GM18520 (cell line): ENCODE results near the gene MICALL2.

ENCODE experiments used
- ATAC-seq: cut with Tn5 transposase; IDR thresholded peaks from one replicate; pipeline ENCODE4 v1.9.1; 2021; ENCODE audit not compliant: unreplicated experiment

Gene MICALL2

GRCh38 chr7:1470901-1471300, 11.6 kb upstream of the MICALL2 start:
- ATAC-seq: no peak

GRCh38 chr7:1468643-1469298, 9.5 kb upstream of the MICALL2 start:
- ATAC-seq: no peak

- no peak for ATAC-seq
Measured at GRCh38 chr7:1468203-1468602, 8.9 kb upstream of the MICALL2 start.

GRCh38 chr7:1466524-1467271, 7.4 kb upstream of the MICALL2 start:
- no peak for ATAC-seq

- ATAC-seq: no peak
Measured at GRCh38 chr7:1464694-1465093, 5.4 kb upstream of the MICALL2 start.

- ATAC-seq: no peak
Measured at GRCh38 chr7:1463676-1464223, 4.5 kb upstream of the MICALL2 start.

- ATAC-seq: no peak
Measured at GRCh38 chr7:1461646-1462375, 2.5 kb upstream of the MICALL2 start.

GRCh38 chr7:1460821-1461645, 1.8 kb upstream of the MICALL2 start:
- ATAC-seq: no peak

GRCh38 chr7:1459920-1460820, 900 bp upstream of the MICALL2 start:
- ATAC-seq: no peak

GRCh38 chr7:1459512-1459892, 232 bp upstream of the MICALL2 start:
- peak; percentile 84 for ATAC-seq

- ATAC-seq: no peak
Measured at GRCh38 chr7:1457949-1458682, 1.2 kb downstream of the MICALL2 start.

- no peak for ATAC-seq
Measured at GRCh38 chr7:1457059-1457948, 2.0 kb downstream of the MICALL2 start.

- ATAC-seq: no peak
Measured at GRCh38 chr7:1455955-1456354, 3.3 kb downstream of the MICALL2 start.

- ATAC-seq: no peak
Measured at GRCh38 chr7:1455241-1455939, 3.9 kb downstream of the MICALL2 start.

GRCh38 chr7:1454542-1454941, 4.7 kb downstream of the MICALL2 start:
- ATAC-seq: no peak

GRCh38 chr7:1452205-1452604, 7.1 kb downstream of the MICALL2 start:
- no peak for ATAC-seq

GRCh38 chr7:1450987-1451386, 8.3 kb downstream of the MICALL2 start:
- ATAC-seq: no peak

GRCh38 chr7:1450431-1450830, 8.8 kb downstream of the MICALL2 start:
- no peak for ATAC-seq
